Progenitor cell of endocrine pancreas (in vitro differentiated cells): ENCODE measurements around the gene SLC44A5. TPM values are rescaled to one million over a fixed set of nuclear protein-coding genes. Genes with fewer than 3 reads are reported as not detected.
"Not testable (repeated sequence)": the region's sequence is repeated elsewhere in the genome, so short reads cannot be mapped to it uniquely, and the experiment has no call there.

ENCODE experiments used
- DNase-seq: peaks from one replicate; pipeline ENCODE4 v3.0.0; 2021; ENCODE audit warnings: low spot score; ENCODE audit not compliant: unreplicated experiment
- H3K27ac Mint-ChIP-seq: 2 replicates; pipeline ENCODE4 v1.8.0; 2021; ENCODE audit warnings: mild to moderate bottlenecking, moderate library complexity, mixed read lengths
- H3K27me3 Mint-ChIP-seq: 2 replicates; pipeline ENCODE4 v1.8.0; 2021; ENCODE audit warnings: mixed read lengths
- H3K36me3 Mint-ChIP-seq: 2 replicates; pipeline ENCODE4 v1.8.0; 2022; ENCODE audit warnings: mixed read lengths; ENCODE audit not compliant: insufficient read depth
- H3K4me1 Mint-ChIP-seq: 2 replicates; pipeline ENCODE4 v1.8.0; 2021; ENCODE audit warnings: low read depth, mixed read lengths
- H3K4me3 Mint-ChIP-seq: 2 replicates; pipeline ENCODE4 v1.8.0; 2021; ENCODE audit warnings: low read depth, mild to moderate bottlenecking, moderate library complexity, mixed read lengths
- H3K9me3 Mint-ChIP-seq: 2 replicates; pipeline ENCODE4 v1.8.0; 2021; ENCODE audit warnings: low read depth, mixed read lengths
- long read RNA-seq: library from polyadenylated mRNA; unstranded; transcript quantifications from one replicate; pipeline ENCODE4 v2.0.0, GENCODE V29; 2020
- total RNA-seq: library from RNA; stranded (reverse); gene quantifications from 2 replicates; pipeline ENCODE4 v1.2.1, GENCODE V29; 2021
- TF ChIP-seq, protein P1 (sequence below): fragments of 200-600 bp; sonication (generic); IDR thresholded peaks from one replicate; pipeline ENCODE4 v1.5.0; 2021; ENCODE audit warnings: antibody characterized with exemption, mild to moderate bottlenecking; ENCODE audit not compliant: unreplicated experiment

The SLC44A5 gene
- total RNA-seq: 8.8 and 9.5 TPM in 2 replicates
- long read RNA-seq, partial matches to known transcripts: 7 of 15 reads
- long read RNA-seq, other reads (novel, unspliced or antisense): 8 of 15 reads

DNA sequence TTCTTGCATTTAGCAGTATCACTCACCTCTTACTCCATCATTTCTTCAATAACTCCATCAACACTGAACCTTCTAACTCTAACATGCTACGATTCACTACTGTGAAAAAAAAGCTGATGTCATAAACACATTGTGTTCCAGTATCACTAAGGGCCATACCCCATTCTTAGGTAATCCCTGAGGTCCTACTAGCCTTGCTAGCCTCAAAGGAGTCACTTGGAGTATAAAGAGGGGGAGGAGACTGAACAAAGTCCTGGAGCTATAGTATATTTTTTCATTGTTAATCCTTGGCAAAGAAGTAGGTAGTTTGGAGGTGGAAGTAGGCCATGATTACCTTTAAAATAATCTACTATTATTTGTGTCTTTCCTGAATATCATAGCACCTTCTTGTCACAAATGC is at the start of gene SLC44A5:
TSS of gene SLC44A5 (minus strand) at position 101 of the 400 bp plus-strand sequence. CDS start 69,667 bp downstream, outside the sequence.
- peaks cover 14% of the 10 kb centered on the region for H3K4me1 Mint-ChIP-seq
- H3K4me3 Mint-ChIP-seq: no peak within 1 kb of the TSS
- H3K36me3 Mint-ChIP-seq: peaks cover 2% of the 10 kb centered on the region
- TF ChIP-seq, protein P1, sequence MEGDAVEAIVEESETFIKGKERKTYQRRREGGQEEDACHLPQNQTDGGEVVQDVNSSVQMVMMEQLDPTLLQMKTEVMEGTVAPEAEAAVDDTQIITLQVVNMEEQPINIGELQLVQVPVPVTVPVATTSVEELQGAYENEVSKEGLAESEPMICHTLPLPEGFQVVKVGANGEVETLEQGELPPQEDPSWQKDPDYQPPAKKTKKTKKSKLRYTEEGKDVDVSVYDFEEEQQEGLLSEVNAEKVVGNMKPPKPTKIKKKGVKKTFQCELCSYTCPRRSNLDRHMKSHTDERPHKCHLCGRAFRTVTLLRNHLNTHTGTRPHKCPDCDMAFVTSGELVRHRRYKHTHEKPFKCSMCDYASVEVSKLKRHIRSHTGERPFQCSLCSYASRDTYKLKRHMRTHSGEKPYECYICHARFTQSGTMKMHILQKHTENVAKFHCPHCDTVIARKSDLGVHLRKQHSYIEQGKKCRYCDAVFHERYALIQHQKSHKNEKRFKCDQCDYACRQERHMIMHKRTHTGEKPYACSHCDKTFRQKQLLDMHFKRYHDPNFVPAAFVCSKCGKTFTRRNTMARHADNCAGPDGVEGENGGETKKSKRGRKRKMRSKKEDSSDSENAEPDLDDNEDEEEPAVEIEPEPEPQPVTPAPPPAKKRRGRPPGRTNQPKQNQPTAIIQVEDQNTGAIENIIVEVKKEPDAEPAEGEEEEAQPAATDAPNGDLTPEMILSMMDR: no peak
- no peak within 1 kb of the TSS for H3K27ac Mint-ChIP-seq
- H3K9me3 Mint-ChIP-seq: no peaks in the 10 kb centered on the region
- no peak for DNase-seq
- H3K27me3 Mint-ChIP-seq: peaks cover 57% of the 10 kb centered on the region

DNA sequence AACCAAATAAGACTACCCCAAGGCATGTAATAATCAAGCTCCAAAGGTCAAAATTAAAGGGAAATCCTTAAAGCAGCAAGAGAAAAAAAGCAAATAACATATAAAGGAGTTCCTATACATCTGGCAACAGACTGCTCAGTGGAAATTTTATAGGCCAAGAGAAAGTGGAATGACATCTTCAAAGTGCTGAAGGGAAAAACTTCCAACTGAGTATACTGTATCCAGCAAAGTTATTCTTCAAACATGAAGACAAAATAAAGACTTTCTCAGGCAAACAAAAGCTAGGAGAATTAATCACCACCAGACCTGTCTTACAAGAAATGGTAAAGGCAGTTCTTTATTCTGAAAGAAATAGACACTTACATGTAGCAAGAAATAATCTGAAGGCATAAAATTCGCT is 45.0 kb upstream of the SLC44A5 start:
- Mint-ChIP-seq H3K36me3 (peaks cover 2% of the 10 kb centered on the region), H3K4me3 (no peak overlapping the region), H3K4me1 (no peaks in the 10 kb centered on the region), H3K27me3 (no peaks in the 10 kb centered on the region), H3K27ac (no peak overlapping the region), H3K9me3 (peaks cover 10% of the 10 kb centered on the region)
- DNase-seq: no peak
- TF ChIP-seq, protein P1: no peak

DNA sequence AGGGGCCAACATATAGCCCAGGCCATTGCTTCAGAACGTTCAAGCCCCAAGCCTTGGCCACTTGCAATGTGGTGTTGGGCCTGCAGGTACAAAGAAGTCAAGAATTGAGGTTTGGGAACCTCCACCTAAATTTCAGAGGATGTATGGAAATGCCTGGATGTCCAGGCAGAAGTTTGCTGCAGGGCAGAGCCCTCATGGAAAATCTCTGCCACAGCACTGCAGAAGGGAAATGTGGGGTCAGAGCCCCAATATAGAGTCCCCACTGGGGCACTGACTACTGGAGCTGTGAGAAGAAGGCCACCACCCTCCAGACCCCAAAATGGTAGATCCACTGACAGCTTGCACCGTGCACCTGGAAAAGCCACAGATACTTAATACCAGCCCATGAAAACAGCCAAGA is 36.3 kb upstream of the SLC44A5 start:
- H3K4me3 Mint-ChIP-seq, H3K36me3 Mint-ChIP-seq, DNase-seq, H3K27ac Mint-ChIP-seq, H3K27me3 Mint-ChIP-seq, H3K4me1 Mint-ChIP-seq: not testable (repeated sequence)
- peaks cover 18% of the 10 kb centered on the region for H3K9me3 Mint-ChIP-seq

DNA sequence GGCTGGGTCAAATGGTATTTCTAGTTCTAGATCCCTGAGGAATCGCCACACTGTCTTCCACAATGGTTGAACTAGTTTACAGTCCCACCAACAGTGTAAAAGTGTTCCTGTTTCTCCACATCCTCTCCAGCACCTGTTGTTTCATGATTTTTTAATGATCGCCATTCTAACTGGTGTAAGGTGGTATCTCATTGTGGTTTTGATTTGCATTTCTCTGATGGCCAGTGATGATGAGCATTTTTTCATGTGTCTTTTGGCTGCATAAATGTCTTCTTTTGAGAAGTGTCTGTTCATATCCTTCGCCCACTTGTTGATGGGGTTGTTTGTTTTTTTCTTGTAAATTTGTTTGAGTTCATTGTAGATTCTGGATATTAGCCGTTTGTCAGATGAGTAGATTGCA is 34.2 kb upstream of the SLC44A5 start:
- not testable (repeated sequence) for H3K4me3 Mint-ChIP-seq, H3K4me1 Mint-ChIP-seq, H3K36me3 Mint-ChIP-seq, DNase-seq, H3K27ac Mint-ChIP-seq, H3K27me3 Mint-ChIP-seq
- H3K9me3 Mint-ChIP-seq: peaks cover 18% of the 10 kb centered on the region

DNA sequence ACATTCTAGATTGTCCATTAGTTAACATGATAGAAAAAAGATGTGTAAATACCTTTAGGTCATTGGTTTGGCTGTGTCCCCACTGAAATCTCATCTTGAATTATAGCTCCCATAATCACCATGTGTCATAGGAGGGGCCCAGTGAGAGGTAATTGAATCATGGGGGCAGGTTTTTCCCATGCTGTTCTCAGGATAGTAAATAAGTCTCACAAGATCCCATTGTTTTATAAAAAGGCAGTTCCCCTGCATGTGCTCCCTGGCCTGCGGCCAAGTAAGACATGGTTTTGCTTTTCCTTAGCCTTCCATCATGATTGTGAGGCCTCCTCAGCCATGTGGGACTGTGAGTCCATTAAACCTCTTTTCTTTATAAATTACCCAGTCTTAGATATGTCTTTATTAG is 32.5 kb upstream of the SLC44A5 start:
- no peak for DNase-seq
- Mint-ChIP-seq H3K27me3 (no peaks in the 10 kb centered on the region), H3K9me3 (peaks cover 18% of the 10 kb centered on the region), H3K27ac (no peak overlapping the region), H3K4me3 (no peak overlapping the region), H3K36me3 (peaks cover 1% of the 10 kb centered on the region), H3K4me1 (no peaks in the 10 kb centered on the region)
- TF ChIP-seq, protein P1: no peak

DNA sequence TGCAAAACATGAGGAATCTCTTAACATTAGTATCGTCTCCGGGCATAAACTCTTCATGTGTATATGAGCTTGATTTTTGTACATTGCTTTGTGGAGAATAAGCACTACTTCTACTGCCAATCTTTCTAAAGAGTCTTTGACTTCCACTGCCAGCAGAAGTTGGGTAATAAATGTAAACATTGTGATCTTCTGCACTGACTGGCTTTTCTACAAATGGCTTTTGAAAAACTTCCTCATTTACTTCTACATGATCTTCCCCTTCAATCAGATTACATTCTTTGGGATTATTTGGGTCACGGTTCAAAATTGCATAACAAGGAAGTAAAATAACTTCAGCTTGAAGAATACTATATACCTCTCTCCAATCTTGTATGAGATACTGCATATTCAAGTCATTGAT is 30.4 kb upstream of the SLC44A5 start:
- DNase-seq: no peak
- no peaks in the 10 kb centered on the region for H3K36me3 Mint-ChIP-seq
- H3K4me3 Mint-ChIP-seq: no peak overlapping the region
- H3K4me1 Mint-ChIP-seq: no peaks in the 10 kb centered on the region
- no peaks in the 10 kb centered on the region for H3K27me3 Mint-ChIP-seq
- TF ChIP-seq, protein P1: no peak
- no peak overlapping the region for H3K27ac Mint-ChIP-seq
- peaks cover 2% of the 10 kb centered on the region for H3K9me3 Mint-ChIP-seq
